B cell (primary cell): Measurements from ENCODE around the gene TRAPPC5. TPM values are rescaled to one million over a fixed set of nuclear protein-coding genes. Genes with fewer than 3 reads are reported as not detected.

Experiments
- ATAC-seq: fragments of 200-7000 bp; cut with Tn5 transposase; one replicate; pipeline ENCODE4 v1.10.0; 2021; ENCODE audit warnings: low read depth, mild to moderate bottlenecking, moderate number of reproducible peaks, moderate library complexity
- CTCF ChIA-PET: fragments of 350-600 bp; sonication (Branson Sonifier 250); formaldehyde crosslinking; loops from one replicate; lab custom pipeline; 2021; ENCODE audit warnings: antibody characterized with exemption, inconsistent platforms; lab: Charles Lee
- POLR2A ChIA-PET: fragments of 350-600 bp; sonication (Branson Sonifier 250); formaldehyde crosslinking; loops from one replicate; lab custom pipeline; 2021; ENCODE audit warnings: antibody characterized with exemption; lab: Charles Lee
- DNase-seq: peaks from one replicate; pipeline ENCODE4 v3.0.0; 2013
- H2AFZ ChIP-seq: 2 replicates; pipeline ENCODE4 v1.6.1; 2012; ENCODE audit warnings: mild to moderate bottlenecking, low read depth, low read length; ENCODE audit not compliant: insufficient read depth, poor library complexity, severe bottlenecking
- H3K27ac ChIP-seq, 2 donors: 1 replicate in 1 of 2; 2 replicates in 1 of 2; pipeline ENCODE4 v1.5.1; 2012 to 2013; ENCODE audit warnings: low read length in 2 of 2, mild to moderate bottlenecking in 2 of 2, moderate library complexity in 1 of 2
- H3K27me3 ChIP-seq, 4 experiments: fragments of 200-600 bp in 1 of 4; sonication (generic) in 1 of 4; replicated peaks in 1 of 4; 1 replicate in 2 of 4; 2 replicates in 2 of 4; pipeline versions ENCODE4 v1.6.1 to v1.7.0; 2013 to 2016; ENCODE audit warnings: low read length in 3 of 4, mild to moderate bottlenecking in 2 of 4, mixed read lengths in 1 of 4, moderate library complexity in 1 of 4; ENCODE audit not compliant: insufficient read depth in 4 of 4, control insufficient read depth in 3 of 4; ENCODE audit errors: control extremely low read depth in 1 of 4
- H3K36me3 ChIP-seq, 2 experiments: replicated peaks in 1 of 2; 1 replicate in 1 of 2; 2 replicates in 1 of 2; pipeline versions ENCODE4 v1.6.1 to v1.7.1; 2013; ENCODE audit warnings: low read length in 1 of 2; ENCODE audit not compliant: insufficient read depth in 2 of 2, control insufficient read depth in 1 of 2; ENCODE audit errors: control extremely low read depth in 1 of 2, extremely low read depth in 1 of 2
- H3K4me1 ChIP-seq, 2 donors: fragments of 200-600 bp in 1 of 2; sonication (generic) in 1 of 2; 1 replicate in 1 of 2; 2 replicates in 1 of 2; pipeline versions ENCODE4 v1.5.1 to v1.6.1; 2013 to 2017; ENCODE audit warnings: low read length in 2 of 2; ENCODE audit not compliant: control insufficient read depth in 2 of 2, insufficient read depth in 2 of 2
- H3K4me2 ChIP-seq: replicated peaks from 2 replicates; pipeline ENCODE3; 2012; ENCODE audit warnings: mild to moderate bottlenecking, low read depth, low read length; ENCODE audit not compliant: poor library complexity, severe bottlenecking
- H3K4me3 ChIP-seq, 5 experiments: fragments of 200-600 bp in 1 of 5; sonication (generic) in 1 of 5; 1 replicate in 3 of 5; 2 replicates in 2 of 5; pipeline versions ENCODE4 v1.5.1 to v1.7.0; 2011 to 2016; ENCODE audit warnings: low read length in 4 of 5, mild to moderate bottlenecking in 4 of 5, low read depth in 2 of 5, control low read depth in 1 of 5, moderate library complexity in 1 of 5; ENCODE audit not compliant: insufficient read depth in 1 of 5; ENCODE audit errors: control extremely low read depth in 1 of 5, extremely low read depth in 1 of 5
- H3K79me2 ChIP-seq: fragments of 200-600 bp; sonication (generic); one replicate; pipeline ENCODE4 v1.6.0; 2016; ENCODE audit warnings: low read length; ENCODE audit not compliant: control insufficient read depth, insufficient read depth
- H3K9ac ChIP-seq: fragments of 200-600 bp; sonication (generic); 2 replicates; pipeline ENCODE4 v1.6.1; 2017; ENCODE audit warnings: mild to moderate bottlenecking, low read length, moderate library complexity
- H3K9me3 ChIP-seq, 3 donors: one replicate each; pipeline versions ENCODE4 v1.6.1 to v1.7.1; 2013; ENCODE audit warnings: low read length in 2 of 3; ENCODE audit not compliant: control insufficient read depth in 2 of 3, insufficient read depth in 1 of 3; ENCODE audit errors: control extremely low read depth in 1 of 3
- H4K20me1 ChIP-seq: 2 replicates; pipeline ENCODE4 v1.6.0; 2012; ENCODE audit warnings: mild to moderate bottlenecking, low read length; ENCODE audit not compliant: insufficient read depth, control insufficient read depth, poor library complexity, severe bottlenecking
- H3K27ac Mint-ChIP-seq: one replicate; pipeline ENCODE4 v1.8.0; 2021; ENCODE audit warnings: mixed read lengths
- H3K27me3 Mint-ChIP-seq: one replicate; pipeline ENCODE4 v1.8.0; 2021; ENCODE audit warnings: mixed read lengths
- H3K4me1 Mint-ChIP-seq: one replicate; pipeline ENCODE4 v1.8.0; 2021; ENCODE audit warnings: mixed read lengths
- H3K4me3 Mint-ChIP-seq: one replicate; pipeline ENCODE4 v1.8.0; 2021; ENCODE audit warnings: mixed read lengths
- H3K9me3 Mint-ChIP-seq: one replicate; pipeline ENCODE4 v1.8.0; 2022; ENCODE audit warnings: mixed read lengths; ENCODE audit not compliant: insufficient read depth
- CTCF ChIP-seq: fragments of 200-600 bp; IDR thresholded peaks from one replicate; pipeline ENCODE4 v1.8.0; 2022; ENCODE audit warnings: antibody characterized with exemption, mild to moderate bottlenecking
- EZH2 ChIP-seq: IDR thresholded peaks from 2 replicates; pipeline ENCODE4 v1.6.1; 2012; ENCODE audit warnings: borderline replicate concordance, low read depth, mild to moderate bottlenecking, moderate library complexity, low read length; ENCODE audit not compliant: insufficient read depth, poor library complexity, severe bottlenecking
- WGBS: methylation state at CpG from one replicate; pipeline ENCODE4 v1.1.5; 2013; ENCODE audit warnings: missing lambda C conversion rate; ENCODE audit not compliant: insufficient coverage; 5-methylcytosine and 5-hydroxymethylcytosine counted together
- intact Hi-C: fragments of 100-400 bp; cut with micrococcal nuclease; formaldehyde crosslinking; loops from one replicate; pipeline ENCODE4 v1.10.0; 2022
- polyA plus RNA-seq: library from polyadenylated mRNA; depleted of rRNA; stranded (reverse); fragments of >200 nt; gene quantifications from 2 replicates; pipeline ENCODE4 v1.2.3, GENCODE V29; 2012
- total RNA-seq, 2 donors: library from RNA; stranded (reverse); fragments of 120-200 nt in 1 of 2; gene quantifications; 1 replicate in 1 of 2; 2 replicates in 1 of 2; pipeline versions ENCODE4 v1.2.3 to v1.2.4, GENCODE V29; 2013 to 2022

Gene TRAPPC5
- total and polyA plus RNA-seq, 2 donors (not counting 1 experiment from before 2014, with no cell fraction given), result 61.5 to 64.9 TPM

- H3K36me3 ChIP-seq, result peaks cover 0 to 59% of the 10 kb centered on the region in 2 experiments
- ATAC-seq (no peak), DNase-seq (peak; percentile 23)
- POLR2A ChIA-PET, result interaction anchor here (0.6 kb wide), 1 partner anchor 87 kb away, joined by 6 read pairs; no protein-coding TSS in a partner anchor
- peaks cover 39% of the 10 kb centered on the region for H4K20me1 ChIP-seq
- CTCF ChIA-PET, result interaction anchor here (0.6 to 3.8 kb wide), 3 partner anchors 11 to 108 kb away, joined by 3 to 14 read pairs (median 5); partner anchors contain the start of gene TRAPPC5
- peaks cover 59% of the 10 kb centered on the region for H3K79me2 ChIP-seq
- H3K27ac ChIP-seq, result peak overlapping the region in 1 of 2 donors; percentile 47
- H3K27me3 ChIP-seq, result no peaks in the 10 kb centered on the region
- no peak overlapping the region for H2AFZ ChIP-seq
- H3K4me1 Mint-ChIP-seq, result peaks cover 26% of the 10 kb centered on the region
- TF ChIP-seq CTCF (no peak), EZH2 (no peak)
- no peaks in the 10 kb centered on the region for H3K27me3 Mint-ChIP-seq
- no peaks in the 10 kb centered on the region for H3K9me3 Mint-ChIP-seq
- H3K4me3 Mint-ChIP-seq, result no peak overlapping the region
- H3K4me3 ChIP-seq, result no peak overlapping the region
- no peak overlapping the region for H3K9ac ChIP-seq
- peaks cover 56 to 58% of the 10 kb centered on the region in 2 donors for H3K4me1 ChIP-seq
- intact Hi-C loops, result no loop called here
- H3K27ac Mint-ChIP-seq, result no peak overlapping the region
- H3K4me2 ChIP-seq, result peak overlapping the region; percentile 23
- H3K9me3 ChIP-seq, result no peaks in the 10 kb centered on the region
Measured at GRCh38 chr19:7691497-7691896, 10.9 kb downstream of the TRAPPC5 start.

GRCh38 chr19:7692417-7693088 is 11.9 kb downstream of the TRAPPC5 start:
- no peaks in the 10 kb centered on the region for H3K27me3 ChIP-seq
- H3K9me3 ChIP-seq, result no peaks in the 10 kb centered on the region
- H3K4me2 ChIP-seq, result peak overlapping the region; percentile 42
- H3K4me3 ChIP-seq, result no peak overlapping the region
- H3K4me1 ChIP-seq, result peaks cover 66 to 69% of the 10 kb centered on the region in 2 donors
- CTCF ChIA-PET, result interaction anchor here (1.0 to 3.8 kb wide), 3 partner anchors 12 to 107 kb away, joined by 3 to 14 read pairs (median 5); partner anchors contain the start of gene TRAPPC5
- H3K9me3 Mint-ChIP-seq, result no peaks in the 10 kb centered on the region
- WGBS, result 83% methylated on average over 13 of the region's 13 CpGs
- DNase-seq (no peak), ATAC-seq (no peak)
- no peak overlapping the region for H2AFZ ChIP-seq
- POLR2A ChIA-PET, result no interaction called here
- H3K9ac ChIP-seq, result peak overlapping the region; percentile 8
- H3K4me1 Mint-ChIP-seq, result peaks cover 33% of the 10 kb centered on the region
- H4K20me1 ChIP-seq, result peaks cover 39% of the 10 kb centered on the region
- peak overlapping the region; percentile 43 to 59 for H3K27ac ChIP-seq
- no peak for TF ChIP-seq EZH2
- TF ChIP-seq CTCF, result no peak
- no peak overlapping the region for H3K27ac Mint-ChIP-seq
- peaks cover 0 to 65% of the 10 kb centered on the region in 2 experiments for H3K36me3 ChIP-seq
- H3K27me3 Mint-ChIP-seq, result no peaks in the 10 kb centered on the region
- H3K79me2 ChIP-seq, result peaks cover 70% of the 10 kb centered on the region
- H3K4me3 Mint-ChIP-seq, result no peak overlapping the region
- intact Hi-C loops, result no loop called here
